NCI-H748 treated with DMSO at 0.1 percent for 48 hours (cell line): ENCODE measurements around the gene PCNT.
"Not testable (repeated sequence)": the region's sequence is repeated elsewhere in the genome, so short reads cannot be mapped to it uniquely, and the experiment has no call there.

Experiments used
- DNase-seq: peaks from one replicate; lab custom pipeline; 2025; lab: John Stamatoyannopoulos, UW

PCNT gene

DNA sequence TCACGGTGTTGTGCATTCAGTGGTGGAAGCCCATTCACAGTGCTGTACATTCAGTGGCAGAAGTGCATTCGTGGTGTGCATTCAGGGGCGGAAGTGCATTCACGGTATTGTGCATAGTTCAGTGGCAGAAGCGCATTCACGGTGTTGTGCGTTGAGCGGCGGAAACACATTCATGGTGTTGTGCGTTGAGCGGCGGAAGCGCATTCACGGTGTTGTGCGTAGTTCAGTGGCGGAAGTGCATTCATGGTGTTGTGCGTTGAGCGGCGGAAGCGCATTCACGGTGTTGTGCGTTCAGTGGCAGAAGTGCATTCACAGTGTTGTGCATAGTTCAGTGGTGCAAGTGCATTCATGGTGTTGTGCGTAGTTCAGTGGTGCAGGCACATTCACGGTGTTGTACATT lies 60.6 kb downstream of the PCNT start:
- no peak for DNase-seq

DNA sequence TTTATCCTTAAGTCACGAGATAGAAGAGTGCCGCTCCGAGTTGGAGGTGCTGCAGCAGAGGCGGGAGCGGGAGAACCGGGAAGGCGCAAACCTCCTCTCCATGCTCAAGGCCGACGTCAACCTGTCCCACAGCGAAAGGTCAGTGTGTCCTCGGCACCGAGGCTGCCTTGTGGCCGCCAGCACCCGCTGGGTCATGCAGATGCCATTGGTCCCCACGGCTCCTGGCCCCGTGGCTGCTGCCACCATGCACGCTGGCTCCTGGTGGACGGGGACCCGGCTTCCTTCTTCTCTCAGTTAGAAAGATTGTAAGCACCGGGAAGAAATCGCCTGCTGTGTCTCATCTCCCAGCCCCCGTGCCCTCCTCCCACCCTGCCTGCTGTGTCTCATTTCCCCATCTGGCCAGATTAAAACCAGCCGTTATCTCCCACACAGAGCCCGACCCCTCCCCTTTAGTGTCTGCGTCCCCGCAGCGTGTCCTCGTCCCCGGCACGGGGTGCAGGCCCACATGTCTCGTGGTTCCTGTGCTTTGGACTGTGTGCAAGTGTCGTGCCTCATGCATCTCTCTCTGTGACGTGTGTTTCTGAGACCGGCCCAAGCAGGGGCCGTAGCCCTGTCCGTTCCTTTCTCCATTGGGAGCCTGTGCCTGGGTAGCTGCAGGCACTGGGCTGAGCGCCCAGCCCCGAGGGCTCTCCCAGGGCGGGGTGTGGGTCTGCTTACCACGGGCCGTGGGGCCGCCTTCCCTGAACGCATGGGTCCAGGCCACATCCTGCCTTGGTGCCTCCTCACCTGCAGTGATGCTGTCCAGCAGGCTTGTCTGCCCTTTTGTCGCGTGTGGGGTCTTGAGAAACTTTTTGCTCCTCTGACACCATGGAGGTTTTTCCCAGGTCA lies 62.1 kb downstream of the PCNT start:
- no peak for DNase-seq

DNA sequence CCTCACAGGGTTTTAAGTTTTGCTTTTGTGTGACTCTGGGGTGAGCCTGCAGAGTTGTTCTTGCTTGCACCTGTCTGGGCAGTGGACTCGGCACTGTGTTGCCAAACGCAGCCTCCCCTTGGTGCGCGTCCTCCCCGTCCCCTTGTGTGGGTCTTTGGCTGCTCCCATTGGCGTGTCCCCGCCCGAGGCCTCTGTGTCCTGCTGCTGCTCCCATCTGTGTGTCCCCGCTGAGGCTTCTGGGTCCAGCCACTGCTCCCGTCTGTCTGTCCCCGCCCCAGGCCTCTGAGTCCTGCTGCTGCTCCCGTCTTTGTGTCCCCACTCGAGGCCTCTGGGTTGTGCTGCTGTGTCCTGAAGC lies 62.8 kb downstream of the PCNT start:
- no peak for DNase-seq

DNA sequence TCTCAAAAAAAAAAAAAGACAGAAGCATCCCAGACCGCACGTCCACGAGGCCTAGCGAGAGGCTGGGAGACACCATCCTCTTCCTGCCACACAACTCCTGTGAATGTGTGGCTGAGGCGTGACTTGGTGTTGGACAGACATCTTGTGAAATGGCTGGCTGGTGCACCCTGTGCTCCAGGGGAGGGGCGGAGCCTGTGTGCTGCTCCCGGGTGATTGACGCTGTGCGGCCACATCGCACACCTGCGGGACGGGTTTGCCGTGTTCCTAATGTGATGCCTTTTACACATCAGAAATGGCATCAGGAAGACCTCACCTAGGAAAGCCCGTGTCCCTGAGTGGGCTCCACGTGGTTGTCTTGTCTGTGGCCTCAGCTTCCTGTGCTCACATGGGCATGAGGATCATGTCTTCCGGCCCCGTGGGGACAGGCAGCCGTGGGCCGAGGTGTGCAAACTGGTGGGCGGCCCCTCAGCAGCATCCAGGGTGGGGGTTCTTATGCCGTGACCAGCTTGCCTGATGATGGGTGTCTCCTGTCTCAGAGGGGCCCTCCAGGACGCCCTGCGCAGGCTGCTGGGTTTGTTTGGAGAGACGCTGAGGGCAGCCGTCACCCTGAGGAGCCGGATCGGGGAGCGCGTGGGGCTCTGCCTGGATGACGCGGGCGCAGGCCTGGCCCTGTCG lies 64.4 kb downstream of the PCNT start:
- no peak for DNase-seq

DNA sequence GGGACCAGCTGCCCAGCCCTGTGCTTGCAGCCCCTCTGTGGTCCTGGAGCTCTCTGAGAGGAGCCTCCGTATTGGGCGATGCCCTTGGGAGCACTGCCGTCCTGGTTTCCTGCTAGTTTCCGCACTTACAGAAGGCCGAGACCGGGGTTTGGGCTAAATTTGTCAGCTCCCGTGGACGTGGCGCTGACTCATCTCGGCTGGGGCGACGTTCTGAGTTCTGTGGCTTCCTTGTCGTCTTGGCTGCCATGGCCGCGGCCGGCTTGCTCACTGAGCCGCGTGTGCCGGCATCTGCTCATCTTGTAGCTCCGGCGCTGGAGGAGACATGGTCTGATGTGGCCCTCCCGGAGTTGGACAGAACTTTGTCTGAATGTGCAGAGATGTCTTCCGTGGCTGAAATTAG lies 64.9 kb downstream of the PCNT start:
- no peak for DNase-seq

DNA sequence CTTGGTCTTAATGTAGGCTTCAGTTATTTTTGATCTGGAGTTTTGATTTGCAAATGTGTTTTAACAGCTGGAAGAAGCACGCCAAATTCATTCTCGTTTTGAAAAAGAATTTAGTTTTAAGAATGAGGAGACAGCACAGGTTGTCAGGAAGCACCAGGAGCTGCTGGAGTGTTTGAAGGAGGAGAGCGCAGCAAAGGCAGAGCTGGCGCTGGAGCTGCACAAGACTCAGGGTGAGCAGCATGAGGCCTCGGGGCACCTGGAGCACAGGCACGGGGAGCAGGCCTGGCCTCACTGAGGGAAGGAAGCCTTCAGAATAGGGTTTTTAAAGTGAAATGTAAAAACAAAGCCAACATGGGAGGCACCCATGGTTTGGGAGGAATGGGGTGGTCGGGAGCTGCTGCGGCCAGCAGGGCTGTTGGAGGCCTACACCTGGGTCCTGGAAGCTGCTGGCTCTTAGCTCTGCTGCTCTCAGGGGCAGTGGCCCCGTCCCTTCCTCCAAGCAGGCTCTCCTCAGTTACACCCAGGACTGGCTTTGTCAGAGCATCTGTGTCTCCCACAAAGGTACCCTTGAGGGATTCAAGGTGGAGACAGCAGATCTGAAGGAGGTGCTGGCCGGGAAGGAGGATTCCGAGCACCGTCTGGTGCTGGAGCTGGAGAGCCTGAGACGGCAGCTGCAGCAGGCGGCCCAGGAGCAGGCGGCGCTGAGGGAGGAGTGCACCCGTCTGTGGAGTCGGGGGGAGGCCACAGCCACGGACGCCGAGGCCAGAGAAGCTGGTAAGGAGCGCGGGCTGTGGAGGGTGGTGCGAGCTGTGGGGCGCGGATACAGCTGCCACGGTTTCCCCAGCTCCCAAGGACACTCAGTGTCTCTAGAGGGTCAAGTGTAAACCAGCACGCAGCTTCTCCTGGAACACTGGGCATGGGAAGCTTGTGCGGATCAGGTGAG lies 66.9 kb downstream of the PCNT start:
- no peak for DNase-seq

GRCh38 chr21:46391773-46392172 lies 67.8 kb downstream of the PCNT start:
- no peak for DNase-seq

- no peak for DNase-seq
Observed at GRCh38 chr21:46392921-46393320, 69.0 kb downstream of the PCNT start.

- no peak for DNase-seq
Observed at GRCh38 chr21:46393451-46393940, 69.5 kb downstream of the PCNT start.

DNA sequence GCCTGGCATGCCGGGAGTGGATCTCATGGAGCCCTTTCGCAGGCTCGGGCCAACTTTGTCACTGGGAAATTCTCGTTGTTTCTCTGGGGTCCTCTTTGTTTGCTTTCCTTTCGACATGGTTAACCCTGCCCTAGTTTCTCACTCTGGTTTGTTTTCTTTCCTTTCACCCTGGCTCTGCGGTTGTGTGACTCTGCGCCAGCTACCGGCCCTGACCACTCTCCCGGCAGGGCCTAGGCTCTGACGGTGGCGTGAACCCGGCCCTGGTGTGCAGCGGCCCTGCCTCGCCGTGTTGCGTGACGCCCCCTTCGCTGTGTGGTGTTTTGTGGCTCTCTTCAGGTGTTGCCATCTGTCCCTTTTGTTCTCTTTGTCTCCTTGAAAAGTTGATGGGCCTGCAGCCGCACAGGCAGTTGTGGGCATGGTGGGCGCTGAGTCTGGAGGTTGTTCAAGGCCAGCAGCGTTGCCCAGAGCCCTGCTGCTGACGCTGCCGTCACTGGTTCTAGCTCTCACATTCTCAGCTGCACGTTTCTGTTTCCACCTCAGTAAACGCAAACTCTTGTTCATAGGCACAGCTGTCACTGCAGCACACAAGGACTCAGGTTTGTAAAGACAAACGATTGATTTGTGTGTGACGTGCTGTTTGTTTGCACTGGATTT lies 70.1 kb downstream of the PCNT start:
- no peak for DNase-seq

GRCh38 chr21:46394595-46395104 lies 70.7 kb downstream of the PCNT start:
- DNase-seq: no peak

GRCh38 chr21:46397211-46397905 lies 73.4 kb downstream of the PCNT start:
- DNase-seq: no peak

- DNase-seq: no peak
Observed at GRCh38 chr21:46397993-46398392, 74.0 kb downstream of the PCNT start.

DNA sequence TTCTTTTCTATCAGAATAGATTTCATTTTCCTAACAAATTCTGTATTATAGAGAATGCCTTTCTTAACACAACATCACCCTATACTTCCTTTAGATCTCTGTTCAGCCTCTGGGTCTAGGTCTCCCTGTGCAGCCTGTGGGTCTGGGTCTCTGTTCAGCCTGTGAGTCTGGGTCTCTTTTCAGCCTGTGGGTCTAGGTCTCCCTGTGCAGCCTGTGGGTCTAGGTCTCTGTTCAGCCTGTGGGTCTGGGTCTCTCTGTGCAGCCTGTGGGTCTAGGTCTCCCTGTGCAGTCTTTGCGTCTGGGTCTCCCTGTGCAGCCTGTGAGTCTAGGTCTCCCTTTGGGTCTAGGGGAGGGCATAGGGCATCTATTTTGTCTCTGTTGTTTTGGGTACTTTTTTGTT lies 75.2 kb downstream of the PCNT start:
- no peak for DNase-seq

DNA sequence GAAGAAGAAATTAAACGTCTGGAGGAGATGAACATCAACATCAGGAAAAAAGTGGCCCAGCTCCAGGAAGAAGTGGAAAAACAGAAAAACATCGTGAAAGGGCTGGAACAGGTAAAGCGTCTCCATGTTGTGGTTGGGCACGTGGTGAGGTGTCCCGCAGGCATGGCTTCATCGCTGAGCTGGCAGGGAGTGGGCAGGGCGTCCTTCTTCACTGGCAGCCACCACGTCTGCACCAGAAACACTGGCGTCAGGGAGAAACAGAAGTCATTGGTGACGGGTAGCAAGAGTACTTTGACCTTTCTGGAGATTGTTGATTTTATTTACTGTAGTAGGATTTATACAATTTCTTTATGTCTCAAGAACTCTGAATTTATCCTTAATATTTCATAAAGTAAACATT lies 75.7 kb downstream of the PCNT start:
- DNase-seq: no peak

DNA sequence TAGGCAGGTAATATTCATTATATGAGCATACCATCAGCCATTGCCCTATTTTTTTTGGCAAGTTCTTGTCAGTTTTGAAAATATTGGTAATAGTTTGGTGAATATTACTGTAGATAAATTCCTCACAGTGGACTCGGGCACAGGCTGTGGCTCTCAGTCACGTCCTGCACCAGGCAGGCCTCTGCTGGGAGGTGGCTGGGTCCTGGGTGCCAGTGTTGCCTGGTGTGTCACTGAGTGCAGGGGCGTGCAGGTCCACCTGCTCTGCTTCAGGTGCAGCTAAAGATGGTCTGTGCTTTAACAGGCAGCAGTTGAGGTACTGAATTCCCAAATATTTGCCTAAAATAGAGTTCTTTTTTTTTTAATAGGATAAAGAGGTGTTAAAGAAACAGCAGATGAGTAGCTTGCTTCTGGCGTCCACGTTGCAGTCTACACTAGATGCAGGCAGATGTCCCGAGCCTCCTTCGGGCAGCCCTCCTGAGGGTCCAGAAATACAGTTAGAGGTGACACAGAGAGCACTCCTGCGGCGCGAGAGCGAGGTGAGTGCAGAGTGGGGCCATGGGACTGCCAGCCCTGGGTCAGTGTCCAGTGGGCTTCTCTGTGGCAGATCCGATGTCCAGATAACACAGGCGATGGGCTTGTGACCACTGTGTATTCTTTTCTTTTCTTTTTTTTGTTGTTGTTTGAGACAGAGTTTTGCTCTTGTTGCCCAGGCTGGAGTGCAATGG lies 77.4 kb downstream of the PCNT start:
- DNase-seq: no peak

DNA sequence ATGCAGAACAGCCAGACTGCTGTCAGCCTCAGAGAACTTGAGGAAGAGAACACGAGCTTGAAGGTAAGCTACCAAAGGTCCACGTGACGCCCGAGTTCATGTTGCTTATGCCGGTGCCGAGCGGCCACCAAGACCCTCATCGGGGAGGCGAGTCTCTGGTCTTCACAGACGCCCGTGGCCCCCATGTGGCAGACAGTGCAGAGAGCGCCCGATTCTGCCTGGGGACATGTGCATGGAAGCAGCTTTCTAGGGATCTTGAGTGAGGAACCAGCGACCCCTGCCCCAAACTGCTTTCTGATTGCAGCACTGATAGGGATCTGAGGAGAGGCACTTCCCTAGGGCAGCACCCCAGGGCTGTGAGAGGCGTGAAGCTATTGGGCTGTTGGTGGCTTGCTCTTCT lies 78.5 kb downstream of the PCNT start:
- DNase-seq: no peak

DNA sequence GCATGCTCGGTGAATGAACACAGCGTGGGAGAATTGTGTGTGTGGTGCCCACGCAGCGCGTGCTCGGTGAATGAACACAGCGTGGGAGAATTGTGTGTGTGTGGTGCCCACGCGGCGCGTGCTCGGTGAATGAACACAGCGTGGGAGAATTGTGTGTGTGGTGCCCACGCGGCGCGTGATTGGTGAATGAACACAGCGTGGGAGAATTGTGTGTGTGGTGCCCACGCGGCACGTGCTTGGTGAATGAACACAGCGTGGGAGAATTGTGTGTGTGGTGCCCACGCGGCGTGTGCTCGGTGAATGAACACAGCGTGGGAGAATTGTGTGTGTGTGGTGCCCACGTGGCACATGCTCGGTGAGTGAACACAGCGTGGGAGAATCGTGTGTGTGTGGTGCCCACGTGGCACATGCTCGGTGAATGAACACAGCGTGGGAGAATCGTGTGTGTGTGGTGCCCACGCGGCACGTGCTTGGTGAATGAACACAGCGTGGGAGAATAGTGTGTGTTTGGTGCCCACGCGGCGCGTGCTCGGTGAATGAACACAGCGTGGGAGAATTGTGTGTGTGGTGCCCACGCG lies 79.4 kb downstream of the PCNT start:
- DNase-seq: not testable (repeated sequence)

GRCh38 chr21:46404306-46404705 lies 80.3 kb downstream of the PCNT start:
- no peak for DNase-seq

- DNase-seq: no peak
Observed at GRCh38 chr21:46406001-46406400, 82.0 kb downstream of the PCNT start.
